SK-N-SH (cell line): ENCODE results near the gene MAML3.

Experiments used
- CTCF ChIP-seq: fragments of 200-600 bp; sonication (generic); IDR thresholded peaks from 2 replicates; pipeline ENCODE4 v1.6.1; 2017; ENCODE audit warnings: antibody characterized with exemption, mild to moderate bottlenecking, moderate library complexity
- JUND ChIP-seq: IDR thresholded peaks from 2 replicates; pipeline ENCODE4 v1.4.0; 2012
- REST ChIP-seq: IDR thresholded peaks from 2 replicates; pipeline ENCODE4 v1.6.1; 2012; ENCODE audit warnings: mild to moderate bottlenecking, low read depth, low read length, moderate library complexity
- SIN3A ChIP-seq: IDR thresholded peaks from 2 replicates; pipeline ENCODE4 v1.6.1; 2012; ENCODE audit warnings: low read depth, mild to moderate bottlenecking, low read length, moderate library complexity, borderline replicate concordance

GRCh38 chr4:139819082-139819481 lies 334.9 kb downstream of the MAML3 start:
- TF ChIP-seq REST (no peak), CTCF (no peak), JUND (no peak), SIN3A (no peak)
